GM08714 (cell line): ENCODE data around the gene SCAPER.
"Not testable (repeated sequence)": the region's sequence is repeated elsewhere in the genome, so short reads cannot be mapped to it uniquely, and the experiment has no call there.

Experiments
- H3K4me3 ChIP-seq: fragments of 200-500 bp; sonication (Bioruptor generic); 2 replicates; pipeline ENCODE4 v1.5.1; 2014; ENCODE audit warnings: mild to moderate bottlenecking, low read length, inconsistent platforms
- ZNF274 ChIP-seq: IDR thresholded peaks from 2 replicates; pipeline ENCODE4 v1.6.1; 2012; ENCODE audit warnings: mild to moderate bottlenecking, low read depth, low read length

SCAPER gene

GRCh38 chr15:76526111-76526510 is 379.0 kb downstream of the SCAPER start:
- TF ChIP-seq ZNF274: no peak
- no peak overlapping the region for H3K4me3 ChIP-seq

GRCh38 chr15:76517910-76518309 is 387.2 kb downstream of the SCAPER start:
- TF ChIP-seq ZNF274: no peak
- H3K4me3 ChIP-seq: no peak overlapping the region

GRCh38 chr15:76514282-76514681 is 390.9 kb downstream of the SCAPER start:
- TF ChIP-seq ZNF274: no peak

GRCh38 chr15:76512971-76513370 is 392.2 kb downstream of the SCAPER start:
- no peak overlapping the region for H3K4me3 ChIP-seq
- no peak for TF ChIP-seq ZNF274

More at GRCh38 chr15:76514282-76514681, 390.9 kb downstream of the SCAPER start:
- no peak overlapping the region for H3K4me3 ChIP-seq

- H3K4me3 ChIP-seq: not testable (repeated sequence)
These were observed 394.5 kb downstream of the SCAPER start for GRCh38 chr15:76510663-76511062.

GRCh38 chr15:76503804-76504203 is 401.3 kb downstream of the SCAPER start:
- H3K4me3 ChIP-seq: no peak overlapping the region
- TF ChIP-seq ZNF274: no peak

- no peak for TF ChIP-seq ZNF274
- no peak overlapping the region for H3K4me3 ChIP-seq
These were observed 402.0 kb downstream of the SCAPER start for GRCh38 chr15:76503121-76503520.

- no peak overlapping the region for H3K4me3 ChIP-seq
- no peak for TF ChIP-seq ZNF274
These were observed 402.5 kb downstream of the SCAPER start for GRCh38 chr15:76502678-76503077.

GRCh38 chr15:76502185-76502584 is 403.0 kb downstream of the SCAPER start:
- not testable (repeated sequence) for H3K4me3 ChIP-seq

GRCh38 chr15:76501726-76502125 is 403.4 kb downstream of the SCAPER start:
- TF ChIP-seq ZNF274: no peak
- H3K4me3 ChIP-seq: no peak overlapping the region

- TF ChIP-seq ZNF274: no peak
These were observed 404.1 kb downstream of the SCAPER start for GRCh38 chr15:76501011-76501410.

GRCh38 chr15:76495487-76495886 is 409.7 kb downstream of the SCAPER start:
- TF ChIP-seq ZNF274: no peak
- no peak overlapping the region for H3K4me3 ChIP-seq

More at GRCh38 chr15:76501011-76501410, 404.1 kb downstream of the SCAPER start:
- no peak overlapping the region for H3K4me3 ChIP-seq

GRCh38 chr15:76492538-76492937 is 412.6 kb downstream of the SCAPER start:
- TF ChIP-seq ZNF274: no peak
- H3K4me3 ChIP-seq: no peak overlapping the region

- no peak overlapping the region for H3K4me3 ChIP-seq
- no peak for TF ChIP-seq ZNF274
These were observed 421.4 kb downstream of the SCAPER start for GRCh38 chr15:76483752-76484151.

- no peak overlapping the region for H3K4me3 ChIP-seq
- no peak for TF ChIP-seq ZNF274
These were observed 422.1 kb downstream of the SCAPER start for GRCh38 chr15:76483018-76483417.

GRCh38 chr15:76480267-76480666 is 424.9 kb downstream of the SCAPER start:
- H3K4me3 ChIP-seq: no peak overlapping the region
- TF ChIP-seq ZNF274: no peak

GRCh38 chr15:76470691-76471090 is 434.4 kb downstream of the SCAPER start:
- TF ChIP-seq ZNF274: no peak
- H3K4me3 ChIP-seq: no peak overlapping the region

- H3K4me3 ChIP-seq: no peak overlapping the region
- no peak for TF ChIP-seq ZNF274
These were observed 436.4 kb downstream of the SCAPER start for GRCh38 chr15:76468722-76469121.
